ENCODE data around the gene FNDC3B. TPM values are rescaled to one million over a fixed set of nuclear protein-coding genes. Genes with fewer than 3 reads are reported as not detected.

Gene FNDC3B
- total and polyA plus RNA-seq, 9 of the 15 experiments (the other 6 are each of a cell fraction or from before 2014, with no cell fraction given) = 7.0 to 35.8 (median 16.2) TPM

DNA sequence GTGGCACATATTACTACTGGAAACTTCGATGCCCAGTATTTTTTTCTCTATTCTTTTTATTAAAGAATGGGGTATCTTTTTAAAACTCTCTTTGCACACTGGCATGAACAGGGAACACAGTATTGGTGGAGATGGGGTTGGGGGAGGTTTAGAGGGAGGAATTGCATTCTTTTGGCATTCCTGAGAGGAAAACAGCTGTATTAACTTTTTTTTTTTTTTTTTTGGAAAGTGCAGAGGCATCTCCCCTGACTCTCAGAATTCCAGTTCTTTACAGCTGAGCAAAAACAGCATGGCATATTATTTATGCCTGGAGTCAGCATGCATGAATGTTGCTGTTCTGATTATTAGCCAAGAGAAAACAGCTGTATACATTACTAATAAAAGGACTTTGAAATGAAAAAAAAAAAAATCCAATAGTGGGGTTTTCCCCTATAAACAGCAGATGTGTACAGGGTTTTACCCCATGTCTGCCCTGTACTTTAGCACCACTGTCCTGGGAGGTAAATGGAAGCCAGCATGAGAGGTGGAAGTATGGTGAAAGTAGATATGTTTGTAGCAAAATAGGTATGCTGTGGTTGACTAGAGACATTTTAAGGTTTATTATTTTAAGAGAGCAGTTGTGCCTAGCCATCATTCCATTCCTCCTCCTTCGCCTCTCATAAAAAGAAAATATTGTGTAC is 132.2 kb downstream of the FNDC3B start:
- no TSS peak for BruUV-seq (replicated peaks)
- 100% methylated on average over 2 of the region's 2 CpGs for WGBS (ENCODE audit: insufficient coverage, low coverage, missing lambda C conversion rate)
- Histone ChIP-seq H2AFZ (ENCODE audit: low read depth, low read length) (no peak overlapping the region), H3K79me2 (ENCODE audit: control insufficient read depth, insufficient read depth, low read length) (peaks cover 28% of the 10 kb centered on the region; the same call in 1 of the 3 replicates), H3K4me2 (ENCODE audit: insufficient read depth, low read length) (no peak overlapping the region), H3K27ac (ENCODE audit: extremely low read depth, low read depth, low read length) (no peak overlapping the region), H3K27me3 (ENCODE audit: control insufficient read depth in 2 of 2, insufficient read depth in 2 of 2, low read length in 2 of 2) (no peaks in the 10 kb centered on the region), H3K9me1 (ENCODE audit: control insufficient read depth, insufficient read depth, low read length) (no peaks in the 10 kb centered on the region), H3K9ac (ENCODE audit: insufficient read depth in 1 of 2, low read depth in 2 of 2, low read length in 2 of 2) (no peak overlapping the region), H3K36me3 (ENCODE audit: control insufficient read depth, insufficient read depth, low read length) (peaks cover 5% of the 10 kb centered on the region; the same call in 2 of the 3 replicates), H4K20me1 (replicated peaks; ENCODE audit: control insufficient read depth, insufficient read depth, low read length) (no peaks in the 10 kb centered on the region), H3K4me3 (no peak overlapping the region), H3K4me1 (replicated peaks in 1 of 2; ENCODE audit: control insufficient read depth in 2 of 2, insufficient read depth in 2 of 2, low read length in 2 of 2) (no peaks in the 10 kb centered on the region; a peak in 2 of 5 replicates), H3K9me3 (replicated peaks; ENCODE audit: control insufficient read depth, insufficient read depth, low read depth, low read length) (no peaks in the 10 kb centered on the region)
- CTCF ChIA-PET (ENCODE audit: low intra/inter-chr PET ratio) = no interaction called here
- intact Hi-C loops (cut with micrococcal nuclease) = no loop called here
- no peak for TF ChIP-seq MTA1 (IDR thresholded peaks at IDR 0.05; ENCODE audit: borderline replicate concordance)
- no peak for TF ChIP-seq ZFPM2 (CRISPR knock-in tag; IDR thresholded peaks at IDR 0.05)
- no peak for TF ChIP-seq CBX3 (IDR thresholded peaks at IDR 0.05; ENCODE audit: borderline replicate concordance in 1 of 2, low read length in 2 of 2)
- TF ChIP-seq FOXA1 (IDR thresholded peaks at IDR 0.05; ENCODE audit: borderline replicate concordance) = no peak
- no peak for TF ChIP-seq NFYB (IDR thresholded peaks at IDR 0.05; ENCODE audit: extremely low read depth, insufficient read length)
- DNase-seq (ENCODE audit: extremely low read depth in 1 of 4, low spot score in 3 of 4) = no peak
- ATAC-seq = no peak
- FAIRE-seq = no peak
- POLR2A ChIA-PET = interaction anchor here (0.6 kb wide), 1 partner anchor 43 kb away, joined by 3 read pairs; no protein-coding TSS in a partner anchor
- in situ Hi-C loops (cut with MboI) = no loop called here
